ENCODE data around the gene UBE2V1. TPM values are rescaled to one million over a fixed set of nuclear protein-coding genes. Genes with fewer than 3 reads are reported as not detected.

Gene UBE2V1
- total RNA-seq, 1 donor from 2014 or later, result 106 TPM

DNA sequence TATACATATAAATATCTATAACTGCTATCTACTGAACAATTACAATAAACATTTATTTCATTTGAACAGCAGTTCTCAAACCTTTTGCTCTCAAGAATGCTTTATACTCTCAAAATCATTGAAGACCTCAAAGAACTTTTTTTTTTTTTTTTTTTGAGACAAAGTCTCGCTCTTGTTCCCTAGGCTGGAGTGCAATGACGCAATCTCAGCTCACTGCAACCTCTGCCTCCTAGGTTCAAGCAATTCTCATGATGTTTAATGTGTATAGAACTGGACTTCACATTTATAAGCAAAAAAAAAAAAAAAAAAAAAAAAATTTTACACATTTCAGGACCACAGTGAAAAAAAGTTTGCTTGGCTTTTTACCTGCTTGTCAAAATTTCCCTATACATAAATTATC is 11.7 kb downstream of the UBE2V1 start:
- peaks cover 62% of the 10 kb centered on the region for H3K4me1 Mint-ChIP-seq (ENCODE audit: unreplicated experiment)
- TF ChIP-seq, protein P1, sequence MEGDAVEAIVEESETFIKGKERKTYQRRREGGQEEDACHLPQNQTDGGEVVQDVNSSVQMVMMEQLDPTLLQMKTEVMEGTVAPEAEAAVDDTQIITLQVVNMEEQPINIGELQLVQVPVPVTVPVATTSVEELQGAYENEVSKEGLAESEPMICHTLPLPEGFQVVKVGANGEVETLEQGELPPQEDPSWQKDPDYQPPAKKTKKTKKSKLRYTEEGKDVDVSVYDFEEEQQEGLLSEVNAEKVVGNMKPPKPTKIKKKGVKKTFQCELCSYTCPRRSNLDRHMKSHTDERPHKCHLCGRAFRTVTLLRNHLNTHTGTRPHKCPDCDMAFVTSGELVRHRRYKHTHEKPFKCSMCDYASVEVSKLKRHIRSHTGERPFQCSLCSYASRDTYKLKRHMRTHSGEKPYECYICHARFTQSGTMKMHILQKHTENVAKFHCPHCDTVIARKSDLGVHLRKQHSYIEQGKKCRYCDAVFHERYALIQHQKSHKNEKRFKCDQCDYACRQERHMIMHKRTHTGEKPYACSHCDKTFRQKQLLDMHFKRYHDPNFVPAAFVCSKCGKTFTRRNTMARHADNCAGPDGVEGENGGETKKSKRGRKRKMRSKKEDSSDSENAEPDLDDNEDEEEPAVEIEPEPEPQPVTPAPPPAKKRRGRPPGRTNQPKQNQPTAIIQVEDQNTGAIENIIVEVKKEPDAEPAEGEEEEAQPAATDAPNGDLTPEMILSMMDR (IDR thresholded peaks at IDR 0.05), result no peak
- no peaks in the 10 kb centered on the region for H3K27me3 Mint-ChIP-seq (ENCODE audit: unreplicated experiment)
- H3K4me3 Mint-ChIP-seq (ENCODE audit: unreplicated experiment), result no peak overlapping the region
- DNase-seq (ENCODE audit: extremely low spot score, unreplicated experiment), result no peak
- no peaks in the 10 kb centered on the region for H3K9me3 Mint-ChIP-seq (ENCODE audit: unreplicated experiment)
- peaks cover 10% of the 10 kb centered on the region for H3K36me3 Mint-ChIP-seq (ENCODE audit: unreplicated experiment)
- no peak overlapping the region for H3K27ac Mint-ChIP-seq (ENCODE audit: unreplicated experiment)

DNA sequence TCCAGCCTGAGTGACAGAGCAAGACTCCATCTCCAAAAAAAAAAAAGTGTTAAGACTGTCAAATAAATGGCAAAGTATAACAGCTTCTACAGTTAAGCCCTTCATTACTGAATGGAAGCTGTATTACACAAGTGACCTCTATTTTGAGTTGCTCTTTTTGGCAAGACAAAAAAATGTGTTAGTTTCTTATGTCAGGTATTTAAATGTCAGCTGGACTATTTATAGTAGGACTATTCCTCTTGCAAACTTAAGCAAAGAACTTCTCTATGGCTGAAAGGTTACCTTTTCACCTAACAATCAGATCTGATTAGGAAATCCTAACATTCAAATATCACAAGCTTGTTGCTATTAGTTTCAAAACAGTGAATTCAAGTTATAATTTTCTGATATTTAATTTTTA is 12.4 kb downstream of the UBE2V1 start:
- Mint-ChIP-seq H3K4me3 (ENCODE audit: unreplicated experiment) (no peak overlapping the region), H3K4me1 (ENCODE audit: unreplicated experiment) (peaks cover 56% of the 10 kb centered on the region), H3K9me3 (ENCODE audit: unreplicated experiment) (no peaks in the 10 kb centered on the region), H3K27ac (ENCODE audit: unreplicated experiment) (peak overlapping the region; percentile 5), H3K27me3 (ENCODE audit: unreplicated experiment) (no peaks in the 10 kb centered on the region), H3K36me3 (ENCODE audit: unreplicated experiment) (peaks cover 11% of the 10 kb centered on the region)
- TF ChIP-seq, protein P1 (IDR thresholded peaks at IDR 0.05), result no peak
- no peak for DNase-seq (ENCODE audit: extremely low spot score, unreplicated experiment)

DNA sequence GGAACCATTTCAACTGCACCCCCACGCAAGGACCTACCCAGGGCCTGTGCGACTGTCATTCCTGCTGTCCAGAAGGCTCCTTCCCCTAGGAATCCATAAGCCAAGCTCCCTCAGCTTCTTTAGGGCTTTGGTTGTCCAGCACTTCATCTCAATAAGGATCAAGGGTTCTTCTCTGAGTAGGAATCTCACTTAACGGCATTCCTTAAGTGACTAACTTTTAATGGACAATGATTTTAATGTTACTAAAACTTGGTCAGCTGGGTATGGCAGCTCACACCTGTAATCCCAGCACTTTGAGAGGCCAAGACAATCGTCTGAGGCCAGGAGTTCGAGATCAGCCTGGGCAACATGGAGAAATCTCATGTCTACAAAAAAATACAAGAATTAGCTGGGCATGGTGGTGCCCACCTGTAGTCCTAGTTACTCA is 13.4 kb downstream of the UBE2V1 start:
- no peak overlapping the region for H3K27ac Mint-ChIP-seq (ENCODE audit: unreplicated experiment)
- TF ChIP-seq, protein P1 (IDR thresholded peaks at IDR 0.05), result no peak
- DNase-seq (ENCODE audit: extremely low spot score, unreplicated experiment), result no peak
- no peaks in the 10 kb centered on the region for H3K9me3 Mint-ChIP-seq (ENCODE audit: unreplicated experiment)
- H3K4me1 Mint-ChIP-seq (ENCODE audit: unreplicated experiment), result peaks cover 49% of the 10 kb centered on the region
- H3K36me3 Mint-ChIP-seq (ENCODE audit: unreplicated experiment), result peaks cover 21% of the 10 kb centered on the region
- no peak overlapping the region for H3K4me3 Mint-ChIP-seq (ENCODE audit: unreplicated experiment)
- H3K27me3 Mint-ChIP-seq (ENCODE audit: unreplicated experiment), result no peaks in the 10 kb centered on the region

DNA sequence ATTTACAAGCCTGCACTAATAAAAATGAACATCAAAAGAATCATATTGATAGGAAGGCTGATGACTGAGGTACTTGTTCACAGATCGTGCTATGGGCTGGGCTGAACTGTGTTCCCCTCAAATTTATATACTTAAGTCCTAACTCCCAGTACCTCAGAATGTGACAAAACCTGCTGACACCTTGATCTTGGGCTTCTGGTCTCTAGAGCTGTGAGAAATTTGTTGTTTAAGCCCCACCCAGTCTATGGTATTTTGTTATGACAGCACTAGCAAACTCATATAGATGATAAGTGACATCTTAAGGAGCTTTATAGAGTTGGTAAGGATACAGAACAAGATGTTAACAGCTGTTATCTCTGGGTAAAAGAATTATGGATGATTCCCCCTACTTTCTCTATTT is 13.8 kb downstream of the UBE2V1 start:
- H3K4me1 Mint-ChIP-seq (ENCODE audit: unreplicated experiment), result peaks cover 48% of the 10 kb centered on the region
- H3K36me3 Mint-ChIP-seq (ENCODE audit: unreplicated experiment), result peaks cover 25% of the 10 kb centered on the region
- no peaks in the 10 kb centered on the region for H3K9me3 Mint-ChIP-seq (ENCODE audit: unreplicated experiment)
- H3K4me3 Mint-ChIP-seq (ENCODE audit: unreplicated experiment), result no peak overlapping the region
- TF ChIP-seq, protein P1 (IDR thresholded peaks at IDR 0.05), result no peak
- no peak overlapping the region for H3K27ac Mint-ChIP-seq (ENCODE audit: unreplicated experiment)
- no peaks in the 10 kb centered on the region for H3K27me3 Mint-ChIP-seq (ENCODE audit: unreplicated experiment)
- DNase-seq (ENCODE audit: extremely low spot score, unreplicated experiment), result no peak

DNA sequence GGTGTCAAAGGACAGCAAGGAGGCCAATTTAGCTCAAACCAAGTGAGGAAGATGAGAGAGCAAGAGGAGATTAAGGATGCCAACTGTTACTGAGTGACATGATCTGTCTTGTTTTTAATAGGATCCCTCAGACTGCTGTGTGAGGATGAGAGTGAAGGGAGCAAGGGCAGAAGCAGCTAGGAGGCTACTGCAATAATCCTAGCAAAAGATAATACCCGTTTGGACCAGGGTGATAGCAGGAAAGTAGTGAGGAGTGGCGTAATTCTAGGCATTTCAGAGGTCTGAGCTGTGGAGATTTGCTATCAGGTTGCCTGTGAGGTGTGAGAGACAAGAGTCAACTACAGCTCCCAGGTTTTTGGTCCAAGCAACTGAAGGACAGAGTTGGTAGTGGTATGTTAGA is 14.7 kb downstream of the UBE2V1 start:
- Mint-ChIP-seq H3K9me3 (ENCODE audit: unreplicated experiment) (no peaks in the 10 kb centered on the region), H3K4me1 (ENCODE audit: unreplicated experiment) (peaks cover 41% of the 10 kb centered on the region), H3K4me3 (ENCODE audit: unreplicated experiment) (no peak overlapping the region), H3K27me3 (ENCODE audit: unreplicated experiment) (no peaks in the 10 kb centered on the region), H3K27ac (ENCODE audit: unreplicated experiment) (peak overlapping the region; percentile 19), H3K36me3 (ENCODE audit: unreplicated experiment) (peaks cover 28% of the 10 kb centered on the region)
- DNase-seq (ENCODE audit: extremely low spot score, unreplicated experiment), result no peak
- TF ChIP-seq, protein P1 (IDR thresholded peaks at IDR 0.05), result no peak

All from osteocyte (in vitro differentiated cells).